22Rv1 (cell line): ENCODE measurements around the gene CKAP2.

Experiments
- ZFX ChIP-seq: fragments of 450-650 bp; IDR thresholded peaks from 2 replicates; pipeline ENCODE4 v1.6.1; 2017; ENCODE audit warnings: antibody characterized with exemption, borderline replicate concordance
- TF ChIP-seq, protein P1 (sequence below): fragments of 450-650 bp; IDR thresholded peaks from 2 replicates; pipeline ENCODE4 v1.5.1; 2017; ENCODE audit warnings: mild to moderate bottlenecking

DNA sequence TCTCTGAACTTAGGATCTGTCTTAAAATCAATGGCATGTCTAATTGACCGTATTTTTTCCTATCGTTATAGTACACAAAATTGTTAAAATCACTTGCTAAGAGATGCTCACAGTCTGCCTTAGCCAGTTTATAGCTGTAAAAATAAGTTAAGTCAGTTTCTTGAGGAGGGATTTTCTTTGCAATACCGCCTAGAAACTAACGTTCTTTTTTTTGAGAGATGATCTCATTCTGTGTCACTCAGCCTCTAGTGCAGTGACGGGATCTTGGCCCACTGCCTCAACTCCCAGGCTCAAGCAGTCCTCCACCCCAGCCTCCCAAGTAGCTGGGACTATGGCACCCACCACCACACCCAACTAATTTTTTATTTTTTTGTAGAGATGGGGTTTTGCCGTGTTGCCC is 4.4 kb downstream of the CKAP2 start:
- TF ChIP-seq, protein P1, sequence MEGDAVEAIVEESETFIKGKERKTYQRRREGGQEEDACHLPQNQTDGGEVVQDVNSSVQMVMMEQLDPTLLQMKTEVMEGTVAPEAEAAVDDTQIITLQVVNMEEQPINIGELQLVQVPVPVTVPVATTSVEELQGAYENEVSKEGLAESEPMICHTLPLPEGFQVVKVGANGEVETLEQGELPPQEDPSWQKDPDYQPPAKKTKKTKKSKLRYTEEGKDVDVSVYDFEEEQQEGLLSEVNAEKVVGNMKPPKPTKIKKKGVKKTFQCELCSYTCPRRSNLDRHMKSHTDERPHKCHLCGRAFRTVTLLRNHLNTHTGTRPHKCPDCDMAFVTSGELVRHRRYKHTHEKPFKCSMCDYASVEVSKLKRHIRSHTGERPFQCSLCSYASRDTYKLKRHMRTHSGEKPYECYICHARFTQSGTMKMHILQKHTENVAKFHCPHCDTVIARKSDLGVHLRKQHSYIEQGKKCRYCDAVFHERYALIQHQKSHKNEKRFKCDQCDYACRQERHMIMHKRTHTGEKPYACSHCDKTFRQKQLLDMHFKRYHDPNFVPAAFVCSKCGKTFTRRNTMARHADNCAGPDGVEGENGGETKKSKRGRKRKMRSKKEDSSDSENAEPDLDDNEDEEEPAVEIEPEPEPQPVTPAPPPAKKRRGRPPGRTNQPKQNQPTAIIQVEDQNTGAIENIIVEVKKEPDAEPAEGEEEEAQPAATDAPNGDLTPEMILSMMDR = no peak
- no peak for TF ChIP-seq ZFX
